GM21529 (cell line): ENCODE measurements around the gene PADI1.

ENCODE experiments used
- ATAC-seq: cut with Tn5 transposase; IDR thresholded peaks from one replicate; pipeline ENCODE4 v1.9.1; 2021; ENCODE audit not compliant: unreplicated experiment

Gene PADI1

GRCh38 chr1:17204546-17205440 lies at the start of gene PADI1:
Gene PADI1, plus strand, starts transcription at chr1:17205128. Its CDS starts 90 bp downstream, at chr1:17205218.
- ATAC-seq = no peak

DNA sequence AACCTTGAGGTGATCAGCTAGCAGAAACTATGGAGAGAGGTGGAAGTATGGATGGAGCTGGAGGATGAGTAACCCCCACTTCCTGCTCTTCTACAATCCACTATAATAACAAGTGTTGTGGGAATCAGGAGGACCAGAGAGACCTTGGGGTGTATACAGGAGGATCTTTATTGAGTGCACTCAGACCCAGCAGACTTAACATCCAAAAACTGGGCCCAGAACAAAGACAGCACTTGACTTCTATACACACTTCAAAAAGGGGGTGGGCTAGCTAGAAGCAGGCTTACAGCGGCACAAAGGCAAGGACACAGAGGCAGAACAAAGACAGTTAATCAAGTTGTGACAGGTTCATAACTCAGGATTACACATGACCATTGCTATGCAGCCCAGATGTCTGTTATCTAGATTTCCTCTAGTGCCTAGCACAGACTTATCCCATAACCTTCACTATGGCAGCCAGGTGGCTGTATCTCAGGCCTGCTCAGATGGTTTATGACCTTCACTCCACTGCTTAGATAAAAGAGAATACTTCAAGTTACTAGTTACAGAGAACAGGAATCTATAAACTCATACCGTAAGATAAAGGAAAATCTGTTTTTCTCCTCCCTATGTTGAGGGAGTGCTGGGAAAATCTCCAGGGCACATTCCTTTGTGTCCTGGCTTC lies 49.5 kb upstream of the PADI1 start:
- ATAC-seq = no peak

DNA sequence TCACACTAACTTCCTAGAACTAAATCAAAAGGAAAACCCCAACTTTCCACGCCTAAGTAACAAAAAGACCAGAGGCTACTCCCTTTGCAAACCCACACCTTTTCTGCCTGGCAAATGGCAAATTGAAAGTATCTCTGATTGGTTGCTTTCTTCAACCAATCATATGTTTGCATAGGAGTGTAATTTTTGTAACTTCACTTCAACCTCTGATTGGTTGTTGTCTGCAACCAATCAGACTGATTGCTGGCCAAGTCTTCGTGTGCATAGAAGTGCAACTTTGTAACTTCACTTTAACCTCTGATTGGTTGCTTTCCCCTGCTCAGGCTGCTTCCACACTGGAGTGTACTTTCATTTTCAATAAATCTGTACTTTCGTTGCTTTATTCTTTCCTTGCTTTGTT lies 48.8 kb upstream of the PADI1 start:
- ATAC-seq = no peak

- ATAC-seq = no peak
These were observed 46.0 kb upstream of the PADI1 start for GRCh38 chr1:17158961-17159360.

DNA sequence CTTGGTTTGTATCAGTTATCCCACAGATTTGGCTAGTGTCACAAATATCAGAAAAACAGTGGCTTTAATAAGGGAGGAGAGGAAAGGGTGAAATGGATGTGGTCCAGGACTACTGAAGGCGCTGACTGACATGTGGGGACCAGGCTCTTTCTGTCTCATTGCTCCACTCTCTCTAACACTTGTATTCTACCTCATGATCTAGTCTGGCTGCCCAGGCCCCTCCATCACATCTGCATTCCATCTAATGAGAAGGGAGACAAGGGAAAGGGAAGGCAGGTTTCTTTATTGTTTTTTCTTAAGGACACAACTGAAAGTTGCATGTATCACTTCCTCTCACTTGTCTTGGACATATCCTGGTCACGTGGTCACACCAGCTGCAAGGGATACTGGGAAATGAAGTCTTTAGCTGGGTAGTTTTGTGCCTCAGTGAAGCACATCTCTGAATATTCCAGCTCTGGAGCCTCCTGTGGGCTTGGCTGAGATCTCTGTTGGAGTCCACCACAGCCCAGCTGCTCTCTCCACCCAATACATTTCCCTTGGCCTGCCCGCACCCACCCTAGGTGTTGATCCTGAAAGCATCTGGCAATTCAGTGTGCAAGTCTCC lies 43.7 kb upstream of the PADI1 start:
- no peak for ATAC-seq

- no peak for ATAC-seq
These were observed 42.8 kb upstream of the PADI1 start for GRCh38 chr1:17161926-17162800.

DNA sequence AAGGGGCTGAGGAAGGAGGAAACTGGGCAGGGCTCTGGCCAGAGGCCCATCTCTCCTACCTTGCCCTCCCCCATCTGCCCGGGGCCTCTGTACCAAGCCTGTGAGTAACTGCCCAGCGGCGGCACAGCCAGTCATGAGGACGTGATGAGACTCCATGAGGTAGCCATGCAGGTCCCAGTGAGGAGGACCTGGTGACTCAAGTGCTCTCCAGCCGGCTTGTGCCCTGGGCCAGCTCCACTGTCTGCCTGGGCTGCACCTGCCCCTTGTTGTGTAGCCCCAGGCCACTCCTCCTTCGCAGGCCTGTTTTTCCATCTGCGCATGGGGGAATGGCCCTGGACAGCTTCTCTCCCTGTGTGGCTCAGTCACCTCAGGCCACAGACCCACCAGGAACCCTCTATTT lies 42.0 kb upstream of the PADI1 start:
- no peak for ATAC-seq

GRCh38 chr1:17163371-17163770 lies 41.6 kb upstream of the PADI1 start:
- no peak for ATAC-seq

DNA sequence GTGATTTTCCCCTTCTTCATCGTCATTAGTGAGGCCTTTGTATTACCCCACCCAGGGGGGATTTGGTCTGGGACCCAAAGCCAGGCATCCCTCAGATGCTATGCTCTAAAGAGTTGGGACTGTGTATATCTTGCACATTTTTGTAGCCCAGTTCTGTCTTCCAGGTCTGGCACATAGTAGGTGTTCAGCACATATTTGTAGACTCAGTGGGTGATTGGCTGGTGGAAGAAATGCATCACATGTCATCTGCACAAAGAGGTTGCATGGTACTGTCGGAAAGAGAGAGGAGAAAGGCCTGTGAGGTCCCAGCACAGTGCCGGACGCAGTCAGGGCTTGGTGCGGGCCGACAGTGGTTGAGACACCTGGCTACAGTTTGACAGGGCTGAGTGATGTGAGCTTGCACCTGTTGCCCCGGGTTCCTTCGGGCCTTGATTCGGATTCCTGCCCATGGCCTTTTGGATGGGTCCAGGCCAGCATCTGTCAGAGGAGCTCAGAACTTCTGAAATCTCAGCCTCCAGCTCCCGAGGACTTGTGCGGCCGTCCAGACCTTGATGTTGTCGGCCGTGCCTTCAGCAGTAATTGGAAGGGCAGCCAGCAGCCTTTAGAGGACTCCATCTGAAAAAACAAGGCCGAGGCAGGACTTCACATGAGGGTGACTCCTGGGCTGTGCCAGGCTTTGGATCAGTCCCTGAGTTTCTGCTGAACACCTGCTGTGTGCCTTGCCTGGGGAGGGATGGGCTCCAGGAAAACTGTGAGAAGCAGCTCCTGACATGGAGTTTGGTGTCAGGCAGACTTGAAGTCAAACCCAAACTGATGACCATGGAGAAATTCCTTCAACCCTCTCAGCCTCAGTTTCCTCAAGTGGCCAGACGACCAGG lies 40.9 kb upstream of the PADI1 start:
- ATAC-seq = no peak

DNA sequence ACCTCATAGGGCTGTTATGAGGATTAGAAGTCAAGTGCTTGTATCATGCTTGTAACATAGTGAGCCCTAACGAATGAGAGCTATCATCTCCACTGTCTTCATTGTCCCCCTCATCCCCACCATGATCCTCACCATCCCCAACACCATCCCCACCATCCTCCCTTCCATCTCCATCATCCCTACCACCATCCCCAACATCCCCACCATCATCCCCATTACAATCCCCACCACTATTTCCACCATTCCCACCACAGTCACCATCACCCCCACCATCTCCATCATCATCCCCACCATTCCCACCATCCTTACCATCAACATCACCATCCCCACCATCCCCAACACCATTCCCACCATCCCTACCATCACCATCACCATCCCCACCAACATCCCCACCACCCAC lies 39.1 kb upstream of the PADI1 start:
- ATAC-seq = no peak

DNA sequence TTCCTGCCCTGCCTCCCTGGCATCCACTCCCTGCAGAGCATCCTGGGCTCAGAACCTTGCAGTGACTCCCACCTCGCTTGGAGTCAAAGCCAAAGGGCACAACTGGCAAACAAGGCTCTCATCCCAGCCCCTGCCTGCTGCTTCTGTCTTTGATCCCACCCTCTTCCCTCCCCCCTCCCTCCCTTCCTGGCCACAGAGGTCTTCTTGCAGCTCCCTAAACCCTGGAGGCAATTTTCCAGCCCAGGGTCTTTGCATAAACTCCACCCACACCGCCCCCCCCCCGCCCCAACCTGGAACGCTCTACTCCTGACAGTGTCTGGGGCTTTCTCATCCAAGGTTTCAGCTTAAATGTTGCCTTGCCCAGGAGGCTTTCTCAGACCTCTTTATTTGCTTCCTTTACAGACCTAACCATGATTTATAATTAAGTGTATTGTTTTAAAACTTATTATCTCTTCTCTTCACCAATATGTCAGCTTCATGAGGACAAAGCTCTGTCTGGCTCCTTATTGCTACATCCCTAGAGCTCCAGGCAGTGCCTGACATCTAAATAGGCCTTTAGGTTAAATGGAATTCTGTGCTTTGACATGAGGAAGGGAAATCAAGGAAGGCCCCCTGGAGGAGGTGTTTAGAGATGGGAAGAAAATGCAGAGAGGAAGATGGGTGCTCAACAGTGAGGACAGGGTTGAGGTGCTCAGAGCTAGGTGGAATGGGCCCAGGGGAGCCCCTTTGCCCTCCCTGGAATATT lies 37.7 kb upstream of the PADI1 start:
- no peak for ATAC-seq

GRCh38 chr1:17167786-17168090 lies 37.2 kb upstream of the PADI1 start:
- ATAC-seq = no peak

DNA sequence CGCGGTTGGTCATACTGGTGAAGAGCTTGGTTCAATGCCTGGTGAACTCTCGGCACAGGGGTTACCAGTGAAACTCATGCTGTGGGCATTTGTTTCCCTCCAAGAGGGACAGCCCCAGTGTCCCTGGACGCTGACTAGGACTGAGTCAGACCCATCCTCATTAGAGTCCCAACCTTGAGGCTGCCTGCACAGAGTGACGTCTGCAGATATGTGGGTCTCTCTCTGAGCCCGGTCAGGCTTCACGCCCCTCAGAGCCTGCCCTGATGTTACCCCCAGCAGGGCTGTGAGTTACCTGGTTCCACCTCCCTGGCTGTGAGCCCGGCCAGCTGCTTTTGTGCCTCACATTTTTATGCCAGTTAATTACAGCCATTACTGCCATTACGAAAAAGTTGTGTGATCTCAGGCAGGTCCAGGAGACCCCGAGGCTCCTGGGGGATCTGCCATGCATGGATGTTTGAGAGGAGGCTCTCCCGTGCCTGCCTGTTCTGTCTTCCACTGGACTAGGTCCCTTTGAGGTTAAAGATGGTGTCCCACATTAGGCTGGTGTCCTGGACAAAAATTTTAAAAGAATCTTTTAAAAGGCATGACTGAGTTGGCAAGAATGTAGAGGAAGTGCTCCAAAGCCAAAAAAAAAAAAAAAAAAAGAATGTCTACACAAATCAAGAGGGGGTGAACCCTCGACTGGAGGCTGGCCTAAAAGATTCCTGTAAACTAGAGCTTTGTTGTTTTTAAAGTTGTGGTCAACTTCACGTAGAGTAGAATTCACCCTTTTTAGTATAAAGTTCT lies 36.6 kb upstream of the PADI1 start:
- no peak for ATAC-seq

- ATAC-seq = no peak
These were observed 34.4 kb upstream of the PADI1 start for GRCh38 chr1:17170571-17170970.

- ATAC-seq = no peak
These were observed 31.7 kb upstream of the PADI1 start for GRCh38 chr1:17173217-17173616.

DNA sequence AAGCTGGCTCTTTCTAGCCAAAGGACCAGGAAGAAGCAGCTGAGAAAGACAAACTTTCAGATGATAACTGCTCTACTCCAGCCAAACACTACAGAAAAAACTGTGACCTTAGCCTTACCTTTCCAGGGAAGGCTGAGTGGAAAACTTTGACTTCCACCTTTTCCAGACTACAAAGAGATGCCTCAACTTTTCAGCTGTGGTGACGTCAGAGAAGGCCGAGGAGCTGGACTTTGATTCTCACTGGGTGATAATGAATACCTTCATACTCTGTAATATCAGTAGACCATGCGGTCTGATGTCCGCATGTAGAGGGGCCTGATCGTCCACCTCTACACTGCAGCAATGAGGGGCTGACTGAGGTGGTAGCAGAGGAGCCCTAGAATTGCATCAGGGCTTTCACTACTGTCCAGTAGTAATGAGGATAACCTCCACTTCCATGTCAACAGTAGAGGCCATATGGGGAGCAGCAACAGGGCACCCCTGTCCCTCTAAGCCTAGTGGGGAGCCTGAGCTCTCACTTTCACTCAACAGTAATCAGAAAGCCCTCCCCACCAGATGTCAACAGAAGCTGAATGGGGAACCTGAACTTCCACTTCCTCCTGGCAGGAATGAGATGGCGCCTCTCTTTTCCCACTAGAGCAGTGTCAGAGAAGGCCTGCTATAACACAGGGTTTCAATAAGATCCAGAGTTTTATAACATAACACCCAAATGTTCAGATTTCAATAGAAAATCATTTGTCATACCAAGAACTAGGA lies 28.4 kb upstream of the PADI1 start:
- no peak for ATAC-seq

GRCh38 chr1:17177651-17178050 lies 27.3 kb upstream of the PADI1 start:
- ATAC-seq = no peak
